ENCODE data around the gene TECPR2. TPM values are rescaled to one million over a fixed set of nuclear protein-coding genes. Genes with fewer than 3 reads are reported as not detected.

TECPR2 gene
- total and polyA plus RNA-seq, 4 donors: 5.6 to 30.3 (median 19.5) TPM

DNA sequence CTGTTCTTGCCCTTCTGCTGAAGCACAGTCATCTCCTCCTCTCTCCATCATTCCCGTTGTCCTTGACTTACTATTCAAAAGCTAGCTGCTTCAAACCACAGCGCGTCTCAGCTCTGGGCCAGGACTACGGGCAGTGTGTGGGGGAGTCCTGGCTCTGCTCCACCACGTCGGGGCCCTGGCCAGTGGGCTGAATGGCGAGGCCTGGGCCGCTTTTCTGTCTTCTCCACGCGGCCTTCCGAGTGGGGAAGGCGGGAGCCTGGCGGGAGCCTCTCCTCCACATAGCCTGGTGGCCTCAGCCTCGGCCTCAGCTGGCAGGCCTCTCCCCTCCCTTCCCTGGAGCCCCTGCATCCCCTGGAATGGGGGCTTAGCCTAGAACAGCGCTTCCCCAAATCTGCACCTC, 130.4 kb downstream of the TECPR2 start:
- peaks cover 0 to 3% (median 0%) of the 10 kb centered on the region in 5 donors for H3K4me1 ChIP-seq (ENCODE audit: control insufficient read depth in 5 of 5, insufficient read depth in 5 of 5, low read length in 5 of 5)
- TF ChIP-seq, protein P1, sequence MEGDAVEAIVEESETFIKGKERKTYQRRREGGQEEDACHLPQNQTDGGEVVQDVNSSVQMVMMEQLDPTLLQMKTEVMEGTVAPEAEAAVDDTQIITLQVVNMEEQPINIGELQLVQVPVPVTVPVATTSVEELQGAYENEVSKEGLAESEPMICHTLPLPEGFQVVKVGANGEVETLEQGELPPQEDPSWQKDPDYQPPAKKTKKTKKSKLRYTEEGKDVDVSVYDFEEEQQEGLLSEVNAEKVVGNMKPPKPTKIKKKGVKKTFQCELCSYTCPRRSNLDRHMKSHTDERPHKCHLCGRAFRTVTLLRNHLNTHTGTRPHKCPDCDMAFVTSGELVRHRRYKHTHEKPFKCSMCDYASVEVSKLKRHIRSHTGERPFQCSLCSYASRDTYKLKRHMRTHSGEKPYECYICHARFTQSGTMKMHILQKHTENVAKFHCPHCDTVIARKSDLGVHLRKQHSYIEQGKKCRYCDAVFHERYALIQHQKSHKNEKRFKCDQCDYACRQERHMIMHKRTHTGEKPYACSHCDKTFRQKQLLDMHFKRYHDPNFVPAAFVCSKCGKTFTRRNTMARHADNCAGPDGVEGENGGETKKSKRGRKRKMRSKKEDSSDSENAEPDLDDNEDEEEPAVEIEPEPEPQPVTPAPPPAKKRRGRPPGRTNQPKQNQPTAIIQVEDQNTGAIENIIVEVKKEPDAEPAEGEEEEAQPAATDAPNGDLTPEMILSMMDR (IDR thresholded peaks at IDR 0.05; ENCODE audit: control extremely low read depth, extremely low read depth): no peak
- H3K27ac ChIP-seq (ENCODE audit: low read depth in 1 of 2, low read length in 1 of 2): no peak overlapping the region
- H3K9me3 ChIP-seq (ENCODE audit: control insufficient read depth in 4 of 4, insufficient read depth in 3 of 4, low read length in 3 of 4): no peaks in the 10 kb centered on the region
- WGBS, 2 donors: 95 to 97% methylated on average over 15 of the region's 15 CpGs
- no peak for DNase-seq
- no peaks in the 10 kb centered on the region for H3K27me3 ChIP-seq (ENCODE audit: control insufficient read depth in 3 of 3, insufficient read depth in 3 of 3, low read length in 2 of 3)
- no peak for ATAC-seq (ENCODE audit: insufficient read depth, low FRiP score)
- no peak overlapping the region for H3K9ac ChIP-seq (ENCODE audit: insufficient read depth in 1 of 2, low read length in 2 of 2)
- H3K36me3 ChIP-seq (ENCODE audit: control insufficient read depth in 4 of 4, insufficient read depth in 4 of 4, low read length in 4 of 4): peaks cover 0 to 10% (median 2%) of the 10 kb centered on the region in 4 donors
- no peak overlapping the region for H3K4me3 ChIP-seq

DNA sequence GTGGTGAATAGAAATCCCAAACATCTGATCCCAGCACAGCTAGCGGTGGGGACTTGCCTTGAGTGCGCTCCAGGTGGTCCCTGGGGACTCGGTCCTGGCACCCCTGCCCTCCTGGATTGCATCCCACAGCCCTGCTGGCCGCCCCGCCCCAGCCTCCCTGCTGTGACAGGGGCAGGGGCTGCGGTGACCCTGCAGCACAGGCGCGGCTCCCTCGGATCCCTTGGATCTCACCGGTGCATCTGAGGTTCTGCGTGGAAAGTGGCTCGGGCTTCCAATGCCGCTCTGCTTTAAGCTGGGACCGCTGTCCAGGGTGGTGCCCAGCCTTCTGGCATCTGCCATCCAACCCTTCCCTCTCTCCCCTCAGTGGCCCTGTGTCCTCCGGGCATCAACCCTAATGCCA, 130.8 kb downstream of the TECPR2 start:
- H3K9ac ChIP-seq (ENCODE audit: insufficient read depth in 1 of 2, low read length in 2 of 2): no peak overlapping the region
- peaks cover 0 to 15% (median 4%) of the 10 kb centered on the region in 4 donors for H3K36me3 ChIP-seq (ENCODE audit: control insufficient read depth in 4 of 4, insufficient read depth in 4 of 4, low read length in 4 of 4)
- H3K27me3 ChIP-seq (ENCODE audit: control insufficient read depth in 3 of 3, insufficient read depth in 3 of 3, low read length in 2 of 3): no peaks in the 10 kb centered on the region
- no peak overlapping the region for H3K4me3 ChIP-seq
- no peak for ATAC-seq (ENCODE audit: insufficient read depth, low FRiP score)
- no peaks in the 10 kb centered on the region for H3K9me3 ChIP-seq (ENCODE audit: control insufficient read depth in 4 of 4, insufficient read depth in 3 of 4, low read length in 3 of 4)
- DNase-seq: no peak
- TF ChIP-seq, protein P1 (IDR thresholded peaks at IDR 0.05; ENCODE audit: control extremely low read depth, extremely low read depth): no peak
- no peak overlapping the region for H3K27ac ChIP-seq (ENCODE audit: low read depth in 1 of 2, low read length in 1 of 2)
- H3K4me1 ChIP-seq (ENCODE audit: control insufficient read depth in 5 of 5, insufficient read depth in 5 of 5, low read length in 5 of 5): peaks cover 0 to 3% (median 0%) of the 10 kb centered on the region in 5 donors
- 97 to 99% methylated on average over 15 of the region's 15 CpGs for WGBS, 2 donors

DNA sequence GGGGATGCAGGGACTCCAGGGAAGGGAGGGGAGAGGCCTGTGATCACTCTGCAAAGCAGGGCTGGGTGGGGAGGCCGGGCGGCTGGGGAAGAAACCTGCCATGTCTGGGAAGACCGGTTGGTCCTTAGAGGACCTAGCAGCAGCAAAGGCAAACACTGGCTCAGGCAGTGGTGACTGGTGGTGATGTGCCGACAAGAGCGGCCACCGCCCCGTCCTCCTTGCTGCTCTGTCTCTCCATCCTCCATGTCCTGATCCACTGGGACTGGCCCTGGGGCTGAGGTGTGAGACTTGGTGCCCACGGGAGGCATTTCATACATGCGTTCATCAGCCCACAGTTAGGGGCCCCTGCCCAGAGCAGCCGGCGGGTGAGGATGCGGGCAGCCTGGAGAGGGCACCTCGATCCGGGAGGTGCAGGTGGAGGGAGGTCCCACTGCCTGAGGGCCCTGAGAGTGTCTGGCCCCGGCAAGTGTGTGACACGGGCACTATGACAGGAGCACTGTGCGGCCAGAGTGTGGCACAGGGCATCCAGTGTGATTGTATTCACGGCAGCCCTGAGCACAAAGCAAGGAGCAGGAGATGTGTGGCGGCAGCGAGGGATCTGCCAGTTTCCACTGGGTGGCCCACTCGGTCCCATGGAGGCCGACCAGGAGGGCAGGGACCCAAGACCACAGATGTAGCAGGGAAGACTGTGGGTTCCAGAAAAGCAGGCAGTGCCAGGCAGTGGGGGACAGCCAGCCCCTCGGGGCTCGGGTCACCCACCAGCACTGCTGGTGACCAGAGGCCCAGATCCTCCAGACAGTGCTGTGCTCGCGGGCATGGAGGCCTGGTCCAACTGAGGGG, 133.0 kb downstream of the TECPR2 start:
- no peak overlapping the region for H3K9ac ChIP-seq (ENCODE audit: insufficient read depth in 1 of 2, low read length in 2 of 2)
- H3K36me3 ChIP-seq (ENCODE audit: control insufficient read depth in 4 of 4, insufficient read depth in 4 of 4, low read length in 4 of 4): peaks cover 0 to 19% (median 9%) of the 10 kb centered on the region in 4 donors
- H3K27ac ChIP-seq (ENCODE audit: low read depth in 1 of 2, low read length in 1 of 2): no peak overlapping the region
- peaks cover 0 to 6% (median 0%) of the 10 kb centered on the region in 5 donors for H3K4me1 ChIP-seq (ENCODE audit: control insufficient read depth in 5 of 5, insufficient read depth in 5 of 5, low read length in 5 of 5)
- H3K4me3 ChIP-seq: no peak overlapping the region
- DNase-seq: no peak
- TF ChIP-seq, protein P1 (IDR thresholded peaks at IDR 0.05; ENCODE audit: control extremely low read depth, extremely low read depth): no peak
- H3K27me3 ChIP-seq (ENCODE audit: control insufficient read depth in 3 of 3, insufficient read depth in 3 of 3, low read length in 2 of 3): no peaks in the 10 kb centered on the region
- WGBS, 2 donors: 96 to 98% methylated on average over 26 of the region's 26 CpGs
- ATAC-seq (ENCODE audit: insufficient read depth, low FRiP score): no peak
- H3K9me3 ChIP-seq (ENCODE audit: control insufficient read depth in 4 of 4, insufficient read depth in 3 of 4, low read length in 3 of 4): no peaks in the 10 kb centered on the region

Data from lung (tissue), 12 donors.